HG02970 (cell line): ENCODE measurements around the gene CCNI.
"Not testable (repeated sequence)": the region's sequence is repeated elsewhere in the genome, so short reads cannot be mapped to it uniquely, and the experiment has no call there.

Experiments used
- ATAC-seq: cut with Tn5 transposase; IDR thresholded peaks from one replicate; pipeline ENCODE4 v1.9.1; 2021; ENCODE audit warnings: mild to moderate bottlenecking, moderate library complexity, moderate number of reproducible peaks; ENCODE audit not compliant: unreplicated experiment, low FRiP score

Gene CCNI

GRCh38 chr4:77043507-77044136, 32.2 kb downstream of the CCNI start:
- ATAC-seq: no peak

GRCh38 chr4:77040854-77041725, 34.7 kb downstream of the CCNI start:
- no peak for ATAC-seq

- no peak for ATAC-seq
These were observed 35.5 kb downstream of the CCNI start for GRCh38 chr4:77040270-77040669.

- no peak for ATAC-seq
These were observed 36.0 kb downstream of the CCNI start for GRCh38 chr4:77039796-77040195.

- ATAC-seq: no peak
These were observed 38.1 kb downstream of the CCNI start for GRCh38 chr4:77037736-77038135.

GRCh38 chr4:77037168-77037567, 38.6 kb downstream of the CCNI start:
- ATAC-seq: not testable (repeated sequence)

- no peak for ATAC-seq
These were observed 39.6 kb downstream of the CCNI start for GRCh38 chr4:77036206-77036605.

- ATAC-seq: no peak
These were observed 40.6 kb downstream of the CCNI start for GRCh38 chr4:77035153-77035552.

- no peak for ATAC-seq
These were observed 44.2 kb downstream of the CCNI start for GRCh38 chr4:77031544-77031943.

GRCh38 chr4:77029757-77030156, 46.0 kb downstream of the CCNI start:
- ATAC-seq: not testable (repeated sequence)

- no peak for ATAC-seq
These were observed 47.5 kb downstream of the CCNI start for GRCh38 chr4:77028246-77028645.

- no peak for ATAC-seq
These were observed 49.5 kb downstream of the CCNI start for GRCh38 chr4:77026322-77026704.

- no peak for ATAC-seq
These were observed 50.0 kb downstream of the CCNI start for GRCh38 chr4:77025643-77026321.

GRCh38 chr4:77023920-77024319, 51.9 kb downstream of the CCNI start:
- ATAC-seq: no peak

GRCh38 chr4:77022560-77023179, 53.1 kb downstream of the CCNI start:
- no peak for ATAC-seq

GRCh38 chr4:77021614-77022089, 54.1 kb downstream of the CCNI start:
- ATAC-seq: no peak

- ATAC-seq: no peak
These were observed 55.8 kb downstream of the CCNI start for GRCh38 chr4:77020017-77020416.

GRCh38 chr4:77015390-77015789, 60.4 kb downstream of the CCNI start:
- ATAC-seq: no peak

GRCh38 chr4:77014256-77014655, 61.5 kb downstream of the CCNI start:
- no peak for ATAC-seq

- ATAC-seq: no peak
These were observed 63.1 kb downstream of the CCNI start for GRCh38 chr4:77012726-77013125.

- no peak for ATAC-seq
These were observed 64.9 kb downstream of the CCNI start for GRCh38 chr4:77010841-77011354.
